Inflammatory macrophage (primary cell): ENCODE measurements around the gene AOPEP.
A peak's percentile ranks its signal among the peaks of the same experiment; 100 is the strongest.

Source experiments
- DNase-seq, 2 donors: peaks; one replicate each; pipeline ENCODE4 v3.0.0-alpha.2; 2020 to 2022

Gene AOPEP

GRCh38 chr9:94761481-94761880 lies 35.0 kb downstream of the AOPEP start:
- peak in 1 of 2 donors; percentile 11 for DNase-seq

GRCh38 chr9:94767331-94768072 lies 41.0 kb downstream of the AOPEP start:
- DNase-seq = no peak

DNA sequence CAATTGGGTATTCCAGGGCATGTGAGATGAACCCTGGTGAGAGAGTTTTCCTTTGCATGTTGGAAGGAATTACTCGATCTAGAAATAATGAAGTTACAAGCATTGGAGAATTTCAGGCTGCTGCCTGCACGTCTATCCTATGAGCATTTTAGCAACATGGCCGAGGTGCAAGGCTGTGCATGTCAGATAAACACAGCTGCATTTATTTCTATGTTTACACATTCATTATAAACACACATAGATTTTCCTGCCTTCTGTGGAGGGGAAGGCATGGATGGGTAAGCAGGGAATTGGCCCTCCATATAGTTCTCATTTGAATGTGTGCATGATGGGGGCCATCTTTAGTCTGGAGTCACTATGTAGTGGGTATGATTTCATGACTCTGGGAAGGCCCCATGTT lies 42.3 kb downstream of the AOPEP start:
- no peak for DNase-seq

DNA sequence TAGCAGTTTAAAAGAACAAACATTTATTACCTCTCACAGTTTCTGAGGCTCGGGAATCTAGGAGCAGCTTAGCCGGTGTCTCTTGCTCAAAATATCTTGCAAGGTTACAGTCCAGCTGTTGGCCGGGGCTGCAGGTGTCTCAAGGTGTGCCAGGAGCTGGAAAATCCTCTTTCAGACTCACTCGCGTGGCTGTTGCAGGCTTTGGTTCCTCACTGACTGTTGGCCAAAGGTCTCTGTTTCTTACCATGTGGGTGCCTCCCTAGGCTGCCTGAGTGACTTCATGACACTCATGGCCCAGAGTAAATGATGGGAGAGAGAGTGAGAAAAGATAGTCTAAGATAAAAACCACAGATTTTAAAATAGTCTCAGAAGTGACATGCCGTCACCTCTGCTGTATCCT lies 43.8 kb downstream of the AOPEP start:
- DNase-seq = no peak

GRCh38 chr9:94771096-94771495 lies 44.6 kb downstream of the AOPEP start:
- DNase-seq = no peak

DNA sequence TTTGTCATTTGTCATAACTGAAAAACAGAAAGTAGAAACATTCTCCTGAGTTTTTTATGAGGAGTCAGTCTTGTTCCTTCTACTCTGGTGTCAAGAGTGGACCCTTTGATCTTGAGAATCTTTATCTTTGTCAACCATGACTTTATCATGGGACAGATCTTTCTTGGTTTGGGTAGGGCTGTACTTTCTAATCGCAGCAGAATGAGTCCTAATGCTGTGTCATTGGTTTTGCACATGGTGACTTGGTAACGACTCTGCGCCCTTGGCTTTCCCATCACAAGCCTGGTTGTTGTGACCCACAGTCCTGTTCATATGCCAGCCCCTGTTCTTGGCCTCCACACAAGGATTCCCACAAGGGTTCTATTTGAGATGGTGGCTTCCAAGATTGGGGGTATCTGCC lies 45.6 kb downstream of the AOPEP start:
- DNase-seq = no peak

DNA sequence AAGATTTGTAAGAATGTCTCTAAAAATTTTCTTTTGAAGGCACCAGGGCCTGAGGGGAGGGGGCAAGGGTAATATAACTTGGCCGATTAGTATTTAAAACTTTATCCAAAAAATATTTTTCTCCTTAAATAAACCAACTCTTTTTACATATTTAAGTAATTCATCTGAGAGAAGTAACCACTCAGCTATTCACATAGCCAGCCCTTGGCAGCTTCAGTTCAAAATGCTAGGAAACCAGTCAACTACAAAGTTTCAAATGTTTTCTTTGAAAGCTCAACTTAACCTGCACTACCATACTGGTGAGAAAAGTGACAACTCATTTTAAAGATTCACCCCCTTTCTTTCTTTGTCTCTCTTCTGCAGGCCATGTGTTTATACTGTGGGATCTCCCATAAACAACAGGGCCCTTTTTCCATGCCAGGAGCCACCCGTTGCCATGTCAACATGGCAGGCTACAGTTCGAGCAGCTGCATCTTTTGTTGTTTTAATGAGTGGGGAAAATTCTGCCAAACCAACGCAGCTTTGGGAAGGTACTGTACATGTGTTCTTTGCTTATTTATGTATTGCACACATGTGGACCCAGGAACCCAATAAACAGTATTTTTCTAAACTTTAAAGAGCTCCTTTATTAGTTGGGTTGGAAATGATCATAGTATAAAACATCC lies 46.3 kb downstream of the AOPEP start:
- no peak for DNase-seq

DNA sequence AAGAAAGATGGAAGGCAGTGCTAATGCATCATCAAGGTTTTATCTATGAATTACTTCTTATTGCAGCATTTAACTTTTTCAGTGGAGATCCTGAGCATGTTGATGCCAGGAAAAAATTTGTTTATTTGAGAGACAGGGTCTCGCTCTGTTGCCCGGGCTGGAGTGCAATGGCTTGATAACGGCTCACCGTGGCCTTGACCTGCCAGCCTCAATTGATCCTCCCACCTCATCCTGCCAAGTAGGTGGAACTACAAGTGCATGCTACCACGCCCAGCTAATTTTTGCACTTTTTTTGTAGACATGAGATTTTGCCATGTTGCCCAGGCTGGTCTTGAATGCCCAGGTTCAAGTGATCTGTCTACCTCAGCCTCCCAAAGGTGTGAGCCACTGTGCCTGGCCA lies 47.2 kb downstream of the AOPEP start:
- DNase-seq = no peak

DNA sequence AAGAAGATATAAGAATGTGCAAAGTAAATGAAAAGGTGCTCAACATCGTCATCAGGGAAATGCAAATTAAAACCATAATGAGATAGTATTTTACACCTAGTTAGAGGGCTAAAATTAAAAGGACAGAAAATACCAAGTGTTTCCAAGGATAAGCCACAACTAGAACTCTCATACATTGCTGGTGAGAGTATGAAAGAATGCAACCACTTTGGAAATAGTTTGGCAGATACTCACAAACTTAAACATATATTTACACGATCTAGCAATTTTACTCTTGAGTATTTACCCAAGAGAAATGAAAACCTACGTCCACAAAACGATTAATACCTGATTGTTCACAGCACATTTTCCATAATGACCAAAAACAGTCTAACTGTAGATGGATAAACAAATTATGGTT lies 51.5 kb downstream of the AOPEP start:
- DNase-seq = no peak

DNA sequence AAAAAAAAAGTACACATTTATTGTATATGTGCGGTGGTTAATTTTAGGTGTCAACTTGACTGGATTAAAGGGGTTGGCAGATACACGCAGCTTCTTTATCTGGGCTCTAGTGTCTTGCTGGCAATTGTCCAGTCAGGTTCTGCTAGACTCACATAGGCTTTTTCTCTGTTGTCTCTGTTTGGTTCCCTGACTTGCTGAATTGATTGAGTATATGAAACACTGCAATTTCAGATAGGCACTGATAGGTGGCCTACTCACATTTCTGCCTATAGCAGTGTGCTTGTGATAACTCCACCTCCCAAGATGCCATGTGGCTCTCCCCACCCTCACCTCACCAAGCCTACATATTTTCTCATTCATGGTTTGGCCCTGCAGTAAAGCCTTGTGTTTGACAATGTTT lies 52.5 kb downstream of the AOPEP start:
- no peak for DNase-seq

- no peak for DNase-seq
Measured at GRCh38 chr9:94779693-94780290, 53.3 kb downstream of the AOPEP start.

GRCh38 chr9:94780516-94780950 lies 54.0 kb downstream of the AOPEP start:
- no peak for DNase-seq

DNA sequence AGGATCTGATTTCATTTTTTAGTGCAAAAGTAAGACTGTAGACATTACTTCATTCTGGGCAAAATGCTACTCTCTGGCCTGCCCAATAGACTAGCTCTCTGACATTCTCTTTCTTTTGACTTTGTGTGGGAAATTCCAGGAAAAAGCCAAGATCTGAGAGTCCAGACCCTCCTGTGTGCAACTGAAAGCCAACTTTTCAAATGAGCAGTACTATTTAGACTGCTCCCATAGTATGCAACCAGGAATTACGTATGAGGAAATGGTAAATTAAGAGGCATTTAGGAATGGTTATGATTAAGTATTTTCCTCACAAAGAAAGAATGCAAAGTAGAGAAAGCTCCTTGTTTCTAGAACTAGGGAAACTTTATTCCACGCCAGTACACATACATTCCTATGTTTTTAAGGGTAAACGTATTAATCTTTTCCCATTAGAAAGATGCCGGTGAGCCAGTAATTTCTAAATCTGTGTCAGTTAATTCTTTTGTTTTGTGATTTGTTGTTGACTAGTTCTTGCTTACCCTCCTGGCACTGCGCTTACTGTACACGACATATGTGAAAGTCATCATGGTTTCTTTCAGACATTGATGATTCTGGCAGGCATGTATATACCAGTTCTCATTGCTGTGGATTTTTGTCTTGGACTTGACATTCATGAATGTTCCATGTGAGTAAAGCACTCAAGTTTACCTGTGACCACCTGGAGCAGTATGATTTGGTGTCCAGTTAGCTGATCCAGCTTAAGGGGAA lies 56.0 kb downstream of the AOPEP start:
- no peak for DNase-seq

- peak; percentile 62 to 66 for DNase-seq
Measured at GRCh38 chr9:94783102-94783682, 56.7 kb downstream of the AOPEP start.

- DNase-seq = no peak
Measured at GRCh38 chr9:94783928-94784327, 57.4 kb downstream of the AOPEP start.

DNA sequence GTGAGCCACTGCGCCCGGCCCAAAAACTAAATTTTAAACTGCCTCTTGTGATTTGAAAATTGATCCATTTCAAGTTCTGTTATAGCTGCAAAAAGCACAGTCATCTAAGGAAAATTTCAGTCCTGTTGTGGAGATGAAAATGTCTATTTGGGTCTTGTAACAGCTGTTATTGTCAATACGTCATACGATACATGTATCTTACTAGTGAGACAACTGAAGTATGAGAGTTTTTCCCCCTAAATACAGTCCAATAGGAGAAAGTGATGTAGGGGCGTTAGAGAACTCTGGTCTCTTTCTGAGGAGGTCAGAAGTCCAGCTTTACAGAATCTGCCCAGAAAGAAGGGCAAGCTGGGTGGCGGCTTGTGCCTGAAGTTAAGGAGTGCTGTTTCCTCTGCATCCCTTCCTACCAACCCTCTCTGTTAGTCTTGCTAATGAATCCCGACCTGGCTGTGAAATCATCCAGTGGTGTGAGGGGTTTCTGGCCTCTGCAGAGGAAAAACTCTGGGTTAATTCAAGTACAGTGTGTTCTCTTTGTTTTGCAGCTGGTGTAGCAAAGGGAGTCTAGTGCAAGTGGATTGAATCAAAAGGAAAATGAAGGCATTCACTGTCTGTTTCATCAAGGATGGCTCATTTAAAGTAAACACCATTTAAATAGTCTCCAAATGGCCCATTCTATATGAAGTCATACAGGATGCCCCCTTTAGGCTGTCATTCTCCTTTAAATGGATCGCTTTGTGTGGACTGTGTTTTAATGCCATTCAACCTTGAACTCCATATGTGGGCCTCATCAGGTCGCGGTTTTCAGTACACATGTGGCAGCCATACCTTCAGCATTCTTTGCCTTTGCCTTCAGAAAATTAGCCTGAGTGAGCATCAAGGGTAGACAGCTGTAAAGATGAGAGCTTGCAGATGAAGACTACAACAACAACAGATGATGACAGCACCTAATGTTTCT lies 59.0 kb downstream of the AOPEP start:
- DNase-seq = no peak

DNA sequence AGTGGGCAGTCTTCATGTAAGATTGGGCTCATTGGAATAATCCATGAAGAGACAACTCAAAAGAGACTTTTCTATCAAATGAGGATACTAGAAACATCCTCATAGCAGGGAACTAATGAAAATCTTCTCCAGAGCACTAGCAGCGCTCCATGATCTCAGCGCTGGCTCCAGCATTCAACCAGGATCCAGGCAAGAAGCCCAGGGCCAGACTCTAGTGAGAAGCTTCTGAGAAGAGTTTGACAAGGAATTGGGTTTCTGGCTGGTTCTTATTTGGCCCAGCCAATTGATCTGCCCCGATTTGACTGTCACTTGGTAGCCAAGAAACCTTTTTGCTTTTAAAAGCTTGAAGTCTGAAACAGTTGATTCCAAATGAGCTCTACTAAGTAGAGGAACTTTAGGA lies 60.1 kb downstream of the AOPEP start:
- DNase-seq = no peak

DNA sequence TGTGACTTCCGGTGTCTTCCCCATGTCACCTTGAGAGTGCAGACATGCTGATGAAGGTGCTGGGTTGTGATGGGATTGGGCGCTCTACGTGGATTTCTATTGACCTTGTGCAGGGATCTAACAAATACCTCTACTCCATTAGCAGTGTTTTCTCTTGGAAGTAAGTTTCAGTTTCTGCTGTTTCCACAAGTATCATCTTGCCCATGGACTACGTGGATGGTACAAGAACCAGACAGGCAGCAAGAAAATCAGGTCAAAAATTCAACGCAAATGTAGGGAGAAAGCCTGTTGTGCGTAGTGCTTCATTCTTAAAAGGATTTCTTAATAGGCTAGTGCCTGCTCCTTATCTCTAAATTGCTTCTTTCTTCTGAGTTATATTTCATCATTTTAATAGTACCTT lies 60.8 kb downstream of the AOPEP start:
- DNase-seq = no peak

- DNase-seq = no peak
Measured at GRCh38 chr9:94788570-94789105, 62.1 kb downstream of the AOPEP start.

DNA sequence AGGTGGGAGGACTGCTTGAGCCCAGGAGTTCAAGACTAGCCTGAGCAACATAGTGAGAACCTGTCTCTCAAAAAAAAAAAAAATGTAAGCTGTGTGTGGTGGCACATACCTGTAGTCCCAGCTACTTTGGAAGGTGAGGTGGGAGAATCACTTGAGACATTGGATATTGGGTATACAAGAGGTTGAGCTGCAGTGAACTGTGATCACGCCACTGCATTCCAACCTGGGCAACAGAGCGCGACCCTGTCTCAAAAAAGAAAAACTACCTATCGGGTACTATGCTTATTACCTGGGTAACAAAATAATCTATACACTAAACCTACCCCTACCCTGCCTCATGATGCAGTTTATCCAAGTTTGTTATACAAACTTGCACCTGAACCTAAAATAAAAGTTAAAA lies 64.9 kb downstream of the AOPEP start:
- no peak for DNase-seq

DNA sequence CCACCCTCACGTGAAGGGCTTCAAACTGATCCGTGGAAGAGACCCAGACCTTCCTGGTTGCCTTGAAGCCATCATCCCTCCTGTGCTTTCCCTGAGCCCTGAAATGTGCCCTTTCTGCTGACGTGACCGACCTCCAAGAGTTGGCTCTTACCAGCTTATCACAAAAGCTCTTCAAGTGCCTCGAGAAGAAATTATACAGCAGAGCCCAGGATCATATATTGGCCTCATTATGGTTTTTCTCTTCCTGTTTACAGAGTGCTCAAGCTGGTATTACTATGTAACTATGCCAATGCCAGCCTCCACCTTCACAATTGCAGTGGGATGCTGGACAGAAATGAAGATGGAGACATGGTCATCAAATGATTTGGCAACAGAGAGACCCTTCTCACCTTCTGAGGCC lies 66.0 kb downstream of the AOPEP start:
- DNase-seq = no peak
